Esophagus squamous epithelium (tissue), 4 donors: ENCODE measurements around the gene PCDHA9.

Source experiments
- CTCF ChIP-seq, 6 experiments: fragments of 450-650 bp in 4 of 6; fragments of 200-600 bp in 2 of 6; sonication (generic) in 2 of 6; IDR thresholded peaks; one replicate each; pipeline ENCODE4 v1.5.1; 2016 to 2019; ENCODE audit warnings: antibody characterized with exemption in 6 of 6, mild to moderate bottlenecking in 4 of 6, moderate library complexity in 4 of 6
- POLR2A ChIP-seq, 4 donors: fragments of 450-650 bp; IDR thresholded peaks; one replicate each; pipeline ENCODE4 v1.6.1; 2017; ENCODE audit warnings: antibody characterized with exemption in 4 of 4, mild to moderate bottlenecking in 4 of 4, moderate library complexity in 3 of 4

- TF ChIP-seq CTCF (IDR thresholded peaks at IDR 0.05) (peak in 2 of 6 experiments; percentile 17 to 29), POLR2A (IDR thresholded peaks at IDR 0.05) (no peak)
Measured at GRCh38 chr5:140806834-140807775, 41.1 kb upstream of the PCDHA9 start, which contains the start of gene PCDHA4.
